Amniotic epithelial cell (primary cell): ENCODE data around the gene RNF213.

Experiments
- DNase-seq: peaks from one replicate; pipeline ENCODE4 v3.0.0-alpha.2; 2010; ENCODE audit warnings: low read depth

RNF213 gene

DNA sequence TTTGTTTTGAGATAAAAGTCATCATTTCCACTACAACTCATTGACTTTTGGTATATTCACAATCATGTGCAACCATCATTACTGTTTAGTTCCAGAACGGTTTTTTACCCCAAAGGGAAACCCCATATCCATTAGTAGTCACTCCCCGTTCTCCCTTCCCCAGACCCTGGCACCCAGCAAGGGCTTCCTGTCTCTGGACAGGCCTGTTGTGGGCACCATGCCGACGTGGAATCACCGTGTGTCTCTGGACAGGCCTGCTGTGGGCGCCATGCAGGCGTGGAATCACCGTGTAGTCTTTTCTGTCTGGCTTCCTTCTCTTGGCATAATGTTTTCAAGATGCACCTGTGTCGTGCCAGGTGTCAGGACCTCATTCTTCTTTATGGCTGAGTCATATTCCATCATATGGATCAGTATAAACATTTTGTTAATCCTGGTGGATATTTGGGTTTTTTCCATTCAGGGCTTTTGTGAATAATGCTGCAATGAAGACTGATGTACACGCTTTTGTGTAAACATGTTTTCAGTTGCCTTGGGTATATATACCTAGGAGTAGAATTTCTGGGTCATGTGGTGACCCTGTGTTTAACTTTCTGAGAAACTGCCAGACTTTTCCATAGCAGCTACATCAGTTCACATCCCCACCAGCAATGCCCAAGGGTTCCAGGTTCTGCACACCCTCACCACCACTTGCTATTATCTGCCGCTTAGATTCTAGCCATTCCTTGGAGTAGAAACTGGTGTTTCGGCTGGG is 173.4 kb downstream of the RNF213 start:
- no peak for DNase-seq

DNA sequence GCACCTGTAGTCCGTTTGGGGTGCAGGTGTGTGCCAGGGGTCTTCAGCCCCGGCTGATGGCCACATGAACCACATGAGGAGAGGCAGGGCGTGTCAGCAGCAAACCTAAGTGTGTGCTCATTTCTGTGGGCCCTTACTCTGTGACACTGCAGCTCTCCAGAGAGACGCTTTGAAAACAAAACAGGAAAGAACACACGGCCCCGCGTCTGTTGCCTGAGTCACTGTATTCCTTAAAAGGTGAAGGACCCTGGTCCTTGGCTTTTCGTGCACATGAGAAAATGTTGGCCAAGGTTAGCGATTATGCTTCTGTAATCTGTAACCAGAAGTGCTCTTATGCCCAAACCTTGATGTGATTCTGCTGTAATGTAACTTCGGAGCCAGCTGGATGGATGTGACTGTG is 176.9 kb downstream of the RNF213 start:
- no peak for DNase-seq

- no peak for DNase-seq
These were observed 178.2 kb downstream of the RNF213 start for GRCh38 chr17:80438806-80439205.

GRCh38 chr17:80439499-80439898 is 178.8 kb downstream of the RNF213 start:
- no peak for DNase-seq

DNA sequence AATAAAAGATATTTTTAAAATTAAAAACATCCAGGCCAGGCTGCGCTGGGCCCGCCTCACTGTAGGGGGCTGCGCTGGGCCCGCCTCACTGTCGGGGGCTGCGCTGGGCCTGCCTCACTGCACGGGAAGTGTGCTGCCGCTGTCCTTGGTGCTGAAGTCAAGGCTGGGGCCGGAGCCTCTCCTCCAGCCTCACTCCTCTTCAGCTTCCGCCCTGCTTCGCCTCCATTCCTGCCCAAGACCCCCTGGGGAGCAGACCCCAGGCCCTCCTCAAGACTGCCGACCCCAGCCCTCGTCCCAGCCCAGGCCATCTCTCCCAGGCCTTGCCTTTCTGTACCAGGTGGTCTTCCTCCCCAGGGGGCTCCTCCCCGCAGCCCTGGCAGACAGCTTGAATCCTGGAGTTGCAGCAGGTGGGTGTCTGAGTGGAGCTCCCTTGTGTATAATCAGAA is 180.5 kb downstream of the RNF213 start:
- peak; percentile 35 for DNase-seq

DNA sequence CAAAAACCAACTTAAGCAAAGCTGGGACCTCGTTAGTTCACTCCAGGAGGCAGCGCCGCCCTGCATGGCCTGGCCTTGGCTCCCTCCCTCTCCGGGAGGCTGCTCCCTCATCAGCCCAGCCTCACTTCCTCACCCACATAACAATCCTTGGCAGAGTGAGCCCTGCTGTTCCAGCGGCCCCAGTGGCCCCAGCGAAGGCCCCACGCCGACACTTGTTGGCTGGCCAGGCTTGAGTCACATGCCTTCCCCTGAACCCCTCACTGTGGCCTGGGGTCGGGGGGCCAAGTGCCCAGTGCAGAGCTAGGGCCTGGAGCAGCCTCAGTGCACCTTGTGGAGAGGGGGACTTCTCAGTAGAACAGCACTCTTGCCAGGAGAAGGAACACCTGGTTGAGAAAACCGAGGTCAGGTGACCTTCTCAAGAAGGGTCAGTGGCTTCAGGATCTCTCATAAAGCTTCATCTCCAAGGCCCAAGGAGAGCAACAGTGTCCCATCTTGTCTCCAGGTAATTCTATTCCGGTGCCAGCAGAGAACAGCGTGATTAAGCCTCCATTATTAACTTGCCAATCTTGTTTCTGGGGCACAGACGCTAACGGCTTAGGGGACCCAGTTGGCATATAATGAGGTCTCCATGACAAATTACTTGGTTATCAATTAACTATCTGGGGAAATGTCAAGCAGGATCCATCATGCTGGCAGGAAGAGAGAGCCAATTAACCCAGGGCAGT is 181.1 kb downstream of the RNF213 start:
- DNase-seq: no peak

GRCh38 chr17:80442323-80442659 is 181.6 kb downstream of the RNF213 start:
- DNase-seq: no peak

DNA sequence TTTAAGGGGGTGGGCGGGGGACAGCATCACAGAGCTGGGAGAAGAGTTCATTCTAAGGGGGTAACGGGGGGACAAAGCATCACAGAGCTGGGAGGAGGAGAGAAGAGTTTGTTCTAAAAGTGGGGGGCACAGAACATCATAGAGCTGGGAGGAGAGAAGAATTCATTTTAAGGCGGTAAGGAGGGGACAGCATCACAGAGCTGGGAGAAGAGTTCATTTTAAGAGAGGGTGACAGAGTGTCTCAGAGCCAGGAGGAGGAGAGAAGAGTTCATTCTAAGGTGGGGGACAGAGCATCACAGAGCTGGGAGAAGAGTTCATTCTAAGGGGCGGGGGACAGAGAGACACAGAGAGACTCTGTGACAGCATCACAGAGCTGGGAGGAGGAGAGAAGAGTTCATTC is 182.1 kb downstream of the RNF213 start:
- DNase-seq: no peak

GRCh38 chr17:80443498-80443897 is 182.8 kb downstream of the RNF213 start:
- no peak for DNase-seq

- no peak for DNase-seq
These were observed 183.4 kb downstream of the RNF213 start for GRCh38 chr17:80443916-80444643.

DNA sequence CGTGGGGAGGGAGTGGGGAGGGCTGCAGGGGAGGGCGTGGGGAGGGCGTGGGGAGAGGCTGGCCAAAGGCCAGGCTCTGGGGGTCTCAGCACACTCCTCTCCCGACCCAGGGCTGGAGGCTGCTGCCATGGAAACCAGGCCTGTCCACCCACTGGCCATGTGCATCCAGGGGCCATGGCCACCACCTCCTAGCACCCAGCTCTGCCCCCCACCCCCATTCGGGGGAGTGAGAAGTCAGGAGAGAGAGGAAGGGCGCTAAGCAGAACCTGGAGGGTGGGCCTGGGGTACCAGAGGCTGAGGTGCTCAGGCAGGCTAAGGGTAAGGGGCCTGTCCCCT is 184.0 kb downstream of the RNF213 start:
- no peak for DNase-seq

DNA sequence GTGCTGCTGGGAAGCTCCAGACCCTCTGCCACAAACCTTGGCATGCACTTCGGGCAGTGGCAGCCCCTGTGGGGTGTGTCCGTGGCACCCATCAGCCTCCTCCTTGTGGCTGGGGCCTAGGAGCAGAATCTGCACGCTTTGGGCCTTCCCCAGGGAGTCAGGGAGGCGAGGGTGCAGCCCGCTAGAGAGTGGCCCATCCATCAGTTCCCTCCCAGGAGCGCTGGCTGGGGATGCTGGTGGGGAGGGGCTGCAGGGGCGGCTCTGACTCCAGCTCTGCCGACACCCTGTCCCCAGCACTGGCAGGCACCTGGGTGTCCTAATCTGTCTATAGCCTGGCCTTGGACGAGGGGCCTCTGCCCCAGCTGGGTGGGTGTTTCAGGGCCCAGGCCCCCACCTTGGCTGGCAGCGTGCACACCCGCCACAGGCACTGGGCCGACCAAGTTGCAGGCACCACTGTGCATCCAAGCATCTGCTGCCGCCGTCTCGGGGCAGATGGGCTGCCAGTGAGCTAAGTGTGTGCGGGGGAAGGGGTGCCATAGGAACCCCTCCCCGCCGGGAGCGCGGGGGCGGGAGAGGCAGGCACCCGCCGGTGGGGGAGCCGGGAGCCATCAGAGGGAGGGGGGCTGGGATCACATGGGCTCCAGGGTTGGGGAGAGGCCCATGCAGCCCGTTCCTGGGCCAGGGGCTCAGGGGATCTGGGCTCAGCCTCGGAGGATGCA is 184.5 kb downstream of the RNF213 start:
- no peak for DNase-seq

DNA sequence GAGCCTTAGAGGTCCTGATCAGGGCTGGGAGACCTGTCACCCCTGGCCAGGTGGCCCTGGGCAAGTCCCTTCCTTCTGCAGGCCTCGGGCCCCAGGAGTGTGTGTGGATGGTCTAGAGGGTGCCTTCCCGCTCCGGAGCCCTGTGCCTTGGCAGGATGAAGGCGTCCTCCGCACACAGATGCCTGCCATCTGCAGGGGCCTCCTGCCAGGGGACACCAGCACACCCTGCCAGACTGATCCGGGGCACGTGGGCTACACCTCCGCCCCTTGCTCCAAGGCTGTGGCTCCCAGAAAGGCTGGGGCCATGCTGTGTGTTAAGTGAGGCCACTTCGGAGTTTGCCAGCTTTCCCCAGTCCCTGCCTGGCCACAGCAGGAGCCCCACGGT is 185.1 kb downstream of the RNF213 start:
- DNase-seq: no peak

- DNase-seq: peak; percentile 5
These were observed 186.2 kb downstream of the RNF213 start for GRCh38 chr17:80446645-80447405.

DNA sequence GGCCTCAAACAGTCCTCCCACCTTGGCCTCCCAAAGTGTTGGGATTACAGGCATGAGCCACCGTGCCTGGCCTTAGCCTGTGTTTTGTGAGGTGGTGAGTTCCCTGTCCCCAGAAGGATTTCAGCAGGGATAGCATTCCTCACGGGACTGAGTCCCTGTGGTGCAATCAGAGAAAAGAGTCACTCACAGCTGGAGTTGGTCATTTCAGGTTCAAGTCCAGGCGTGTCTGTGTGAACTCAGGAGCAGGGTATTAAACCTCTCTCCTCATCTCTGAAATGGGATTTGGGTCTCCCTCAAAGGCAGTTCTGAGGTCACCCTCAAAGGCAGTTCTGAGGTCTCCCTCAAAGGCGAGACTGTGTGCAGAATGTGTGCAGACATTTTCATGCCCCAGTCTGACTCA is 187.1 kb downstream of the RNF213 start:
- DNase-seq: no peak
